ENCODE data around the gene TMBIM4. TPM values are rescaled to one million over a fixed set of nuclear protein-coding genes. Genes with fewer than 3 reads are reported as not detected.
"Not testable (repeated sequence)": the region's sequence is repeated elsewhere in the genome, so short reads cannot be mapped to it uniquely, and the experiment has no call there.

The TMBIM4 gene
- total RNA-seq, 4 donors from 2014 or later: 104 to 131 (median 114) TPM

DNA sequence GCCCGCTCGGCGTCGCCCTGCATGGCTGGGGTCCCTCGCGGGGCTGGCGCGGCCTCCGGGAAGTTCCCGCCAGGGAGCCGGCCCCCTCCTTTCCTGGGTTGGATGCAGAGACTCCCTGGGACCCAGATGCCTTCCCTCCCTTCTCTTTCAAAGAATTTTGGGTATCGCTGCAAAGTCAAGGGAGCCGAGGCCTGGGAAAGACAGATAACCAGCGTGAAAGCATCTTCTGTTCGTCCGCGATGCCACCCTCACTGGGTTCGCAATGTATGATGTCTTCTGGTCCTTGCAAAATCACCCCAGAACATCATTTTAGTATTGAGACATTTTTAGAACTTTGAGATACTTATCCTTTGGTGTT is 19.7 kb upstream of the TMBIM4 start:
- Histone ChIP-seq H3K9me3 (no peaks in the 10 kb centered on the region), H3K36me3 (no peaks in the 10 kb centered on the region), H3K27ac (peak overlapping the region; percentile 80 to 98 (median 88)), H3K4me3 (peak overlapping the region; percentile 39 to 82 (median 53)), H3K27me3 (peaks cover 0 to 25% (median 0%) of the 10 kb centered on the region in 4 donors), H3K4me1 (peaks cover 0 to 32% (median 10%) of the 10 kb centered on the region in 3 donors)
- intact Hi-C loops (cut with DNase I): no loop called here
- 21 to 57% methylated on average over 4 to 7 of the region's 18 CpGs for WGBS, 2 donors
- TF ChIP-seq POLR2A (IDR thresholded peaks at IDR 0.05): no peak
- TF ChIP-seq, protein P1, sequence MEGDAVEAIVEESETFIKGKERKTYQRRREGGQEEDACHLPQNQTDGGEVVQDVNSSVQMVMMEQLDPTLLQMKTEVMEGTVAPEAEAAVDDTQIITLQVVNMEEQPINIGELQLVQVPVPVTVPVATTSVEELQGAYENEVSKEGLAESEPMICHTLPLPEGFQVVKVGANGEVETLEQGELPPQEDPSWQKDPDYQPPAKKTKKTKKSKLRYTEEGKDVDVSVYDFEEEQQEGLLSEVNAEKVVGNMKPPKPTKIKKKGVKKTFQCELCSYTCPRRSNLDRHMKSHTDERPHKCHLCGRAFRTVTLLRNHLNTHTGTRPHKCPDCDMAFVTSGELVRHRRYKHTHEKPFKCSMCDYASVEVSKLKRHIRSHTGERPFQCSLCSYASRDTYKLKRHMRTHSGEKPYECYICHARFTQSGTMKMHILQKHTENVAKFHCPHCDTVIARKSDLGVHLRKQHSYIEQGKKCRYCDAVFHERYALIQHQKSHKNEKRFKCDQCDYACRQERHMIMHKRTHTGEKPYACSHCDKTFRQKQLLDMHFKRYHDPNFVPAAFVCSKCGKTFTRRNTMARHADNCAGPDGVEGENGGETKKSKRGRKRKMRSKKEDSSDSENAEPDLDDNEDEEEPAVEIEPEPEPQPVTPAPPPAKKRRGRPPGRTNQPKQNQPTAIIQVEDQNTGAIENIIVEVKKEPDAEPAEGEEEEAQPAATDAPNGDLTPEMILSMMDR (IDR thresholded peaks at IDR 0.05): no peak
- DNase-seq: no peak

GRCh38 chr12:66188584-66189485 is 19.0 kb upstream of the TMBIM4 start, which contains the start of gene IRAK3:
IRAK3 (plus strand) TSS chr12:66189214; CDS start chr12:66189300, 86 bp downstream.
- peak; percentile 13 for DNase-seq
- intact Hi-C loops (cut with DNase I): no loop called here
- Histone ChIP-seq H3K4me3 (peak within 1 kb of the TSS; percentile 39 to 82 (median 53)), H3K27me3 (peaks cover 0 to 26% (median 0%) of the 10 kb centered on the region in 4 donors), H3K27ac (peak within 1 kb of the TSS; percentile 80 to 98 (median 88)), H3K36me3 (no peaks in the 10 kb centered on the region), H3K9me3 (no peaks in the 10 kb centered on the region), H3K4me1 (peaks cover 0 to 32% (median 10%) of the 10 kb centered on the region in 3 donors)
- TF ChIP-seq, protein P1 (IDR thresholded peaks at IDR 0.05): no peak
- TF ChIP-seq POLR2A (IDR thresholded peaks at IDR 0.05): peak in 3 of 4 donors; percentile 78 to 94 (median 94)
- WGBS, 2 donors: 32 to 72% methylated on average over 20 to 40 of the region's 82 CpGs

GRCh38 chr12:66187821-66188220 is 18.0 kb upstream of the TMBIM4 start:
- intact Hi-C loops (cut with DNase I): no loop called here
- no peaks in the 10 kb centered on the region for H3K9me3 ChIP-seq
- H3K36me3 ChIP-seq: no peaks in the 10 kb centered on the region
- no peak for DNase-seq
- H3K4me1 ChIP-seq: peaks cover 0 to 32% (median 10%) of the 10 kb centered on the region in 3 donors
- H3K4me3 ChIP-seq: no peak overlapping the region
- H3K27ac ChIP-seq: peak overlapping the region in 1 of 4 donors; percentile 98
- TF ChIP-seq POLR2A (IDR thresholded peaks at IDR 0.05): no peak
- TF ChIP-seq, protein P1 (IDR thresholded peaks at IDR 0.05): no peak
- WGBS, 2 donors: 84 to 92% methylated on average over 4 of the region's 4 CpGs
- peaks cover 0 to 35% (median 0%) of the 10 kb centered on the region in 4 donors for H3K27me3 ChIP-seq

GRCh38 chr12:66187036-66187435 is 17.2 kb upstream of the TMBIM4 start:
- H3K4me1 ChIP-seq: peaks cover 0 to 32% (median 10%) of the 10 kb centered on the region in 3 donors
- DNase-seq: no peak

DNA sequence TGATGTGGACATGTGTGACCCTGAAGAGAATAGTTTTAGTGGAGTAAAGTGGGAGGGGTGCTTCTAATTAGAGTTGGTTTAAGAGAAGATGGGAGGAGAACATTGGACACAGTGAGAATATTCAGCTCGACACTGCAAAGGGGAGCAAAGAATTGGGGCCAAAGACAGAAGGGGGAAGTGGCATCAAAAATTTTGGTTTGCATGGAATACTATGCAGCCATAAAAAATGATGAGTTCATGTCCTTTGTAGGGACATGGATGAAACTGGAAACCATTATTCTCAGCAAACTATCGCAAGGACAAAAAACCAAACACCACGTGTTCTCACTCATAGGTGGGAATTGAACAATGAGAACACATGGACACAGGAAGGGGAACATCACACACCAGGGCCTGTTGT is 15.0 kb upstream of the TMBIM4 start:
- DNase-seq; H3K27ac ChIP-seq; H3K4me3 ChIP-seq; H3K9me3 ChIP-seq; intact Hi-C loops (cut with DNase I); H3K36me3 ChIP-seq: not testable (repeated sequence)
- 89 to 92% methylated on average over 3 of the region's 3 CpGs for WGBS, 2 donors
- H3K27me3 ChIP-seq: peaks cover 0 to 35% (median 0%) of the 10 kb centered on the region in 4 donors
- H3K4me1 ChIP-seq: peaks cover 0 to 12% (median 0%) of the 10 kb centered on the region in 3 donors

More at GRCh38 chr12:66187036-66187435, 17.2 kb upstream of the TMBIM4 start:
- H3K27me3 ChIP-seq: peaks cover 0 to 35% (median 0%) of the 10 kb centered on the region in 4 donors
- no peak for TF ChIP-seq POLR2A (IDR thresholded peaks at IDR 0.05)
- TF ChIP-seq, protein P1 (IDR thresholded peaks at IDR 0.05): no peak
- WGBS, 2 donors: 50 to 63% methylated on average over 1 to 2 of the region's 2 CpGs
- intact Hi-C loops (cut with DNase I): no loop called here
- no peaks in the 10 kb centered on the region for H3K36me3 ChIP-seq
- H3K4me3 ChIP-seq: no peak overlapping the region
- H3K27ac ChIP-seq: peak overlapping the region in 2 of 4 donors; percentile 33 to 55
- no peaks in the 10 kb centered on the region for H3K9me3 ChIP-seq

Data from esophagus squamous epithelium (tissue), 5 donors.